GM23248 (cell line): ENCODE results near the gene CMSS1. TPM values are rescaled to one million over a fixed set of nuclear protein-coding genes. Genes with fewer than 3 reads are reported as not detected.

Source experiments
- DNase-seq: peaks from one replicate; pipeline ENCODE4 v3.0.0-alpha.2; 2015
- H2AFZ ChIP-seq: fragments of 200-600 bp; sonication (generic); 2 replicates; pipeline ENCODE4 v1.6.1; 2016; ENCODE audit warnings: antibody characterized with exemption
- H3F3A ChIP-seq: fragments of 200-600 bp; sonication (generic); 2 replicates; pipeline ENCODE4 v1.6.1; 2016; ENCODE audit warnings: mild to moderate bottlenecking, antibody characterized with exemption, mixed run types; ENCODE audit not compliant: insufficient read depth
- H3K27ac ChIP-seq: fragments of 200-600 bp; sonication (generic); 2 replicates; pipeline ENCODE4 v1.5.1; 2016; ENCODE audit warnings: mild to moderate bottlenecking
- H3K27me3 ChIP-seq: fragments of 200-600 bp; sonication (generic); replicated peaks from 2 replicates; pipeline ENCODE4 v1.6.1; 2016; ENCODE audit warnings: mild to moderate bottlenecking; ENCODE audit not compliant: insufficient read depth
- H3K36me3 ChIP-seq: fragments of 200-600 bp; sonication (generic); 2 replicates; pipeline ENCODE4 v1.6.1; 2016; ENCODE audit warnings: low read depth, mild to moderate bottlenecking
- H3K4me1 ChIP-seq: fragments of 200-600 bp; sonication (generic); 2 replicates; pipeline ENCODE4 v1.6.1; 2016; ENCODE audit warnings: mild to moderate bottlenecking; ENCODE audit not compliant: insufficient read depth
- H3K4me2 ChIP-seq: fragments of 200-600 bp; sonication (generic); one replicate; pipeline ENCODE4 v1.6.1; 2016; ENCODE audit warnings: mild to moderate bottlenecking; ENCODE audit not compliant: unreplicated experiment
- H3K4me3 ChIP-seq: fragments of 200-600 bp; sonication (generic); 2 replicates; pipeline ENCODE4 v1.5.1; 2016; ENCODE audit warnings: mild to moderate bottlenecking
- H3K79me2 ChIP-seq: fragments of 200-600 bp; sonication (generic); 2 replicates; pipeline ENCODE4 v1.6.1; 2016; ENCODE audit warnings: mild to moderate bottlenecking; ENCODE audit not compliant: insufficient read depth
- H3K9ac ChIP-seq: fragments of 200-600 bp; sonication (generic); 2 replicates; pipeline ENCODE4 v1.6.1; 2016; ENCODE audit warnings: mild to moderate bottlenecking
- H3K9me2 ChIP-seq: fragments of 200-600 bp; sonication (generic); 2 replicates; pipeline ENCODE4 v1.6.1; 2016; ENCODE audit warnings: mixed run types, mild to moderate bottlenecking, moderate library complexity; ENCODE audit not compliant: insufficient read depth
- H3K9me3 ChIP-seq: fragments of 200-600 bp; sonication (generic); one replicate; pipeline ENCODE4 v1.6.1; 2017; ENCODE audit warnings: low read depth
- H4K20me1 ChIP-seq: fragments of 200-600 bp; sonication (generic); 2 replicates; pipeline ENCODE4 v1.6.0; 2016; ENCODE audit not compliant: insufficient read depth
- EZH2 ChIP-seq: fragments of 200-600 bp; sonication (generic); IDR thresholded peaks from 2 replicates; pipeline ENCODE4 v1.6.1; 2018; ENCODE audit warnings: antibody characterized with exemption, mild to moderate bottlenecking; ENCODE audit not compliant: insufficient read depth, poor library complexity, severe bottlenecking
- EZH2phosphoT487 ChIP-seq: fragments of 200-600 bp; sonication (generic); IDR thresholded peaks from 2 replicates; pipeline ENCODE4 v1.6.1; 2018; ENCODE audit warnings: antibody characterized with exemption, moderate library complexity, mild to moderate bottlenecking, low read depth; ENCODE audit not compliant: insufficient read depth
- WGBS, 2 experiments: methylation state at CpG; one replicate each; pipeline ENCODE4 v1.1.6; 2015 to 2017; ENCODE audit warnings: low lambda C conversion rate in 2 of 2, low coverage in 1 of 2; ENCODE audit errors: missing lambda C conversion rate in 2 of 2; 5-methylcytosine and 5-hydroxymethylcytosine counted together
- in situ Hi-C: fragments of 300-500 bp; cut with MboI; formaldehyde crosslinking; loops from 2 replicates; pipeline ENCODE4 v1.15.0; 2020
- polyA plus RNA-seq: library from polyadenylated mRNA; unstranded; fragments of >200 nt; fragmentation: Nextera tagmentation; extraction: Ambion mirVana; gene quantifications from 2 replicates; pipeline ENCODE4 v1.2.1, GENCODE V29; 2016
- total RNA-seq: library from RNA; depleted of rRNA; stranded (reverse); fragments of >200 nt; shearing (Covaris generic); gene quantifications from 2 replicates; pipeline ENCODE4 v1.2.3, GENCODE V29; 2014

The CMSS1 gene
- total and polyA plus RNA-seq, 2 experiments from 2014 or later: 17.2 to 26.6 TPM

- no peak for DNase-seq
These were observed 264.5 kb downstream of the CMSS1 start for GRCh38 chr3:100081986-100082692.

DNA sequence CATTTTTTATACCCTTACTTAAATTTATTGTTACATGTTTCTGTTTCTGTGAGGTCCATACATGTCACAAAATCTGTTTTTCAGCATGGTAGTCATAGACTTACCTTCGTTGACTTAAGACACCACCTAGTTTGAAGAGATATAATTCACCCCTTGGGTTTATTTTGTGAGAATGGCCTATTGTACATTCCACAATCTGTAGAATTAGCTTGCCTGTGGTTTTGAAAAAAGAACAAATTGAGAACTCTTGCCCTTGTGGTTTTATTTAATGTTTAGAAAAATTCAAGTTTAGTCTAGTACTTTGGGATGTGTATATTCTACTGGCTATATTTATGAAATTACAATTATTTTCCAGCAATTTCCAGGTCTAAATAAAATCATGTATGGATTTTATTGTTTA lies 265.1 kb downstream of the CMSS1 start:
- no peak overlapping the region for H2AFZ ChIP-seq
- no peak overlapping the region for H3K4me2 ChIP-seq
- no peaks in the 10 kb centered on the region for H4K20me1 ChIP-seq
- H3K9me2 ChIP-seq: 0 out of 2 replicates have a peak, but pooled peaks cover 4% of the 10 kb centered on the region
- 0 out of 2 replicates have a peak, but pooled peaks cover 2% of the 10 kb centered on the region for H3F3A ChIP-seq
- no peaks in the 10 kb centered on the region for H3K9me3 ChIP-seq
- no peak overlapping the region for H3K4me3 ChIP-seq
- in situ Hi-C loops: no loop called here
- H3K79me2 ChIP-seq: no peaks in the 10 kb centered on the region
- DNase-seq: no peak
- WGBS, 2 experiments: 89 to 91% methylated on average over 1 of the region's 1 CpG
- H3K36me3 ChIP-seq: no peaks in the 10 kb centered on the region
- peaks cover 16% of the 10 kb centered on the region for H3K4me1 ChIP-seq
- no peak overlapping the region for H3K27ac ChIP-seq
- H3K27me3 ChIP-seq: no peaks in the 10 kb centered on the region
- H3K9ac ChIP-seq: no peak overlapping the region
- no peak for TF ChIP-seq EZH2
- no peak for TF ChIP-seq EZH2phosphoT487

More at GRCh38 chr3:100081986-100082692, 264.5 kb downstream of the CMSS1 start:
- Histone ChIP-seq H3K9me3 (no peaks in the 10 kb centered on the region), H3K36me3 (no peaks in the 10 kb centered on the region), H3K9ac (no peak overlapping the region), H3K4me2 (no peak overlapping the region), H3K27ac (no peak overlapping the region), H2AFZ (no peak overlapping the region), H3K27me3 (no peaks in the 10 kb centered on the region), H4K20me1 (no peaks in the 10 kb centered on the region), H3K4me3 (no peak overlapping the region), H3F3A (no peaks in the 10 kb centered on the region), H3K79me2 (no peaks in the 10 kb centered on the region), H3K9me2 (0 out of 2 replicates have a peak, but pooled peaks cover 4% of the 10 kb centered on the region), H3K4me1 (peaks cover 11% of the 10 kb centered on the region)
- in situ Hi-C loops: no loop called here
- WGBS, 2 experiments: 97 to 98% methylated on average over 2 of the region's 2 CpGs
- TF ChIP-seq EZH2 (no peak), EZH2phosphoT487 (no peak)

- 0 out of 2 replicates have a peak, but pooled peaks cover 7% of the 10 kb centered on the region for H3F3A ChIP-seq
- H3K9me2 ChIP-seq: 0 out of 2 replicates have a peak, but pooled peaks cover 4% of the 10 kb centered on the region
- no peak overlapping the region for H3K4me3 ChIP-seq
- no peak overlapping the region for H2AFZ ChIP-seq
- H3K27me3 ChIP-seq: no peaks in the 10 kb centered on the region
- no peaks in the 10 kb centered on the region for H3K36me3 ChIP-seq
- H3K79me2 ChIP-seq: no peaks in the 10 kb centered on the region
- H4K20me1 ChIP-seq: no peaks in the 10 kb centered on the region
- no peak overlapping the region for H3K9ac ChIP-seq
- no peaks in the 10 kb centered on the region for H3K9me3 ChIP-seq
- whole genome bisulfite sequencing, 2 experiments: 97 to 98% methylated on average over 6 of the region's 6 CpGs
- H3K4me2 ChIP-seq: no peak overlapping the region
- H3K4me1 ChIP-seq: peaks cover 16% of the 10 kb centered on the region
- H3K27ac ChIP-seq: no peak overlapping the region
- in situ Hi-C loops: no loop called here
- no peak for DNase-seq
- TF ChIP-seq EZH2 (no peak), EZH2phosphoT487 (no peak)
These were observed 265.5 kb downstream of the CMSS1 start for GRCh38 chr3:100083209-100083608.

DNA sequence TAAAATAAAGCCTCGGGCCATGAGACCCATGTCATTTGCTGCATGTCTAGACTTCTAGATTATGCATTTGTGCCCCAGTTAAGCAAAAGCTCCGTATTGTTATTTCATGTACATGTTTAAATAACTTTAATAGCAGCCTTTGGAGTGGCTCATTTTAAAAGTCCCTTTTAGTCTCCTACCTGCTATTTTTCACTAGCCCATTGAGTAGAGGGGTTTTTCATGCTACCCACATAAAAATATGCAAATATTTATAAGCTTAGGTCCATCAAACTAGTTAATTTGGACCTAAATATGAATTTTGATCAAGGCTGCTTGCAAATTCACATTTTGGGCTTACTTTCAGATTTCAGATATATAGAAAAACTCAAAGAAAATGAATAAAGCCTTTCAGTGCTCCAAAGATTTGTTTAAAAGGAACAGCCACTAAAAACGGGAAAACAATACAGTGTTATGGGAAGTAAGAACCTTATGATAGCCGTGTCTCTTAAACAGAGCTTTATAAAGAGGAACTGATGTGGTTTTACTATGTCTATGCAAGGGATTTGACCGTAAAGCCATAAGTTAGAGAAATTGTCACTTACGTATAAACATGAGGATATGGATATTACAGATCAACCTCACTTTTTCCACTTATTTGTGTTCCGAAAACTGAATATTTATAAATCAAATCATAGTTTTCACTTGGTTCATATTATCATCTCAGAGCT lies 266.6 kb downstream of the CMSS1 start:
- H3K27ac ChIP-seq: no peak overlapping the region
- H3K4me2 ChIP-seq: no peak overlapping the region
- H3K79me2 ChIP-seq: no peaks in the 10 kb centered on the region
- 0 out of 2 replicates have a peak, but pooled peaks cover 4% of the 10 kb centered on the region for H3K9me2 ChIP-seq
- no peak overlapping the region for H3K9ac ChIP-seq
- WGBS, 2 experiments: 96 to 98% methylated on average over 7 of the region's 7 CpGs
- TF ChIP-seq EZH2phosphoT487 (no peak), EZH2 (no peak)
- H3K9me3 ChIP-seq: no peaks in the 10 kb centered on the region
- DNase-seq: no peak
- no peaks in the 10 kb centered on the region for H3K27me3 ChIP-seq
- H3F3A ChIP-seq: peaks cover 8% of the 10 kb centered on the region; the same call in 1 of the 2 replicates
- H2AFZ ChIP-seq: no peak overlapping the region
- H3K4me1 ChIP-seq: peaks cover 18% of the 10 kb centered on the region
- H4K20me1 ChIP-seq: no peaks in the 10 kb centered on the region
- H3K36me3 ChIP-seq: no peaks in the 10 kb centered on the region
- H3K4me3 ChIP-seq: no peak overlapping the region
- in situ Hi-C loops: no loop called here
